GM12872 (cell line): ENCODE measurements around the gene CCDC15.

Source experiments
- TF ChIP-seq, protein P1 (sequence below): IDR thresholded peaks from 3 replicates; pipeline ENCODE4 v1.5.1; 2011; ENCODE audit warnings: low read depth, mild to moderate bottlenecking, low read length, moderate library complexity; ENCODE audit not compliant: insufficient read depth

The CCDC15 gene

DNA sequence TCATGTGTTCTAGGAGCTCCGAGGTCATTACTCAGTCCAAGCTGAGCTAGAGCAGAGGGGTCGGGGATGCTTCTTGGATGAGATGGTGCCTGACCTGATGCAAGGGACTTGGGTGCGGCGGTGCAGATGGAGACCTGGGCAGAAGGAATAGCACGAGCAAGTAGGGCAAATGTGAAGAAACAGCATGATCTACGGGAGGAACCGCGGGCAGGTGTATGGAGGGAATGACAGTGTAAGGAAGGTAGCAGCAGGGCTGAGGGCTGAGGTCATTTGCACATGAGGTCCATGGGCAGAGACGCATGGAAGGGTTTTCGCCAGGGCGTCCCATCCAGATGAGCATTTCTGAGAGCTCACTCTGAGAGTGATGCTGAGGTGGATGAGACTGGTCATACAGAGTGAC, 124.0 kb downstream of the CCDC15 start:
- TF ChIP-seq, protein P1, sequence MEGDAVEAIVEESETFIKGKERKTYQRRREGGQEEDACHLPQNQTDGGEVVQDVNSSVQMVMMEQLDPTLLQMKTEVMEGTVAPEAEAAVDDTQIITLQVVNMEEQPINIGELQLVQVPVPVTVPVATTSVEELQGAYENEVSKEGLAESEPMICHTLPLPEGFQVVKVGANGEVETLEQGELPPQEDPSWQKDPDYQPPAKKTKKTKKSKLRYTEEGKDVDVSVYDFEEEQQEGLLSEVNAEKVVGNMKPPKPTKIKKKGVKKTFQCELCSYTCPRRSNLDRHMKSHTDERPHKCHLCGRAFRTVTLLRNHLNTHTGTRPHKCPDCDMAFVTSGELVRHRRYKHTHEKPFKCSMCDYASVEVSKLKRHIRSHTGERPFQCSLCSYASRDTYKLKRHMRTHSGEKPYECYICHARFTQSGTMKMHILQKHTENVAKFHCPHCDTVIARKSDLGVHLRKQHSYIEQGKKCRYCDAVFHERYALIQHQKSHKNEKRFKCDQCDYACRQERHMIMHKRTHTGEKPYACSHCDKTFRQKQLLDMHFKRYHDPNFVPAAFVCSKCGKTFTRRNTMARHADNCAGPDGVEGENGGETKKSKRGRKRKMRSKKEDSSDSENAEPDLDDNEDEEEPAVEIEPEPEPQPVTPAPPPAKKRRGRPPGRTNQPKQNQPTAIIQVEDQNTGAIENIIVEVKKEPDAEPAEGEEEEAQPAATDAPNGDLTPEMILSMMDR = no peak

DNA sequence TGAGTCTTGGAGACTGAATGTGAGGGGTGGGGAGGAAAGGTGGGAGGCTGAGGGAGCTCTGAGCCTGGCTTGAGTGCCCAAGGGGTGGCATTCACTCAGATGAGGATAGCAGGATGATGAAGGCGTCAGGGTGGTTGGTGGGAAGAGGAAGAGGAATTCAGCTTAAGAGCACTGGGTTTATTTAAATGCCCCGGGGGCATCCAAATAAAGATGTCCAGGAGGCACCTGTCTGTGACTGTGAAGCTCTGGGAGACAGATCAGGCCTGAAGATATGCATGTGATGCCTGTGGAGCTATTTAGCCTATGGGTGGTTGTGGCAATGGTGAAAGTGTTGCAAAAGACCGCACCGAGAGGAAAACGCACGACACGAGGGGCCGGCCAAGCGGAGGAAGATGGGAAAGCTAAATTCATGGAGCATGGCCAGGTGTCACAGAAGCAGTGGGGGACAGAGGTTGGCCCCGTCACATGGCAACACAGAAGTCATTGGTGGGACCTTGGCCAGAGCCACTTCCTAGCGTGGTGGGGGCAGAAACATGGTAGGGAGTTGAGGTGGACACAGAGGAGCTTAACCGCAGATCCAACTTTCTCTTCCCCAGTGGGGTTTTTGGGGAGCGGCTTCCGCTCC, 124.6 kb downstream of the CCDC15 start:
- TF ChIP-seq, protein P1 = no peak

GRCh38 chr11:125079151-125079877, 125.3 kb downstream of the CCDC15 start:
- TF ChIP-seq, protein P1 = no peak

- TF ChIP-seq, protein P1 = no peak
Observed at GRCh38 chr11:125079878-125080530, 126.0 kb downstream of the CCDC15 start.

GRCh38 chr11:125080531-125080911, 126.5 kb downstream of the CCDC15 start:
- TF ChIP-seq, protein P1 = no peak

DNA sequence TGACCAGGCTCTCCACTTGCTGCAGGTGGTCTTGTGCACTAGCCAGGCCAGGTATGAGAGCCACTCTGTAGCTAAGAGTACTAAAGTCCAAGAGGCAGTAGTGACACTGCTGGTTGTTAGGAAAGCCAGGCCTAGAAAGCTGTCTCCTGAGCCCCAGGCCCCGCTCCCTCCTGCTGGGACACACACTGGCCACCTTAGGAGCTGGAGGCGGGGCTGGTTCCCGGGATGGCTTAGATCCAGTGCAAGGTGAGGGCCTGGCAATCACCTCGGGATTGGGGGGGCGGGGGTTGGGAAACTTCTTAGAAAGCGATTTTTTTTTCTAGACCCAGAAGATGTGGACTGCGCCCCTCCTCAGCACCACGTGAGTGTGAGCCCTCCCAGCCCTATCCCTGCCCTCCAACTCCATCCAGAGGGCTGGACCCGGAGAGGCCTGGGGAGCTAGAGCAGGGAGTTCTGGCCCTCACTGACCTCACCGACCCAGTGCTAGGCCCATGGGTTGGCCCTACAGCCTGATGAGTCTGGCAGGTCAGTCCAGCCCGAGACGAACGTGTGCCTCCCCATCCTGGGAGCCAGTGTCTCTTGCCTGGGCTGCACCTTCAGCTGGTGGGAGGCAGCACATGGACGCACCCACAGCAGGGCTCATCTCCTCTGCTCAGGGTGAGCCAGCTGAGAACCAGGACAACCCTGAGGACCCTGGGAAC, 127.2 kb downstream of the CCDC15 start:
- TF ChIP-seq, protein P1 = no peak

GRCh38 chr11:125082040-125082439, 128.0 kb downstream of the CCDC15 start:
- TF ChIP-seq, protein P1 = no peak
